OCI-LY7 (cell line): ENCODE data around the gene FBXW12.

Experiments
- CTCF ChIP-seq: fragments of 200-600 bp; sonication (generic); conservative IDR thresholded peaks from 2 replicates; pipeline ENCODE4 v1.5.1; 2014; ENCODE audit warnings: mild to moderate bottlenecking, antibody characterized with exemption, low read length, moderate library complexity, mixed read lengths
- EZH2phosphoT487 ChIP-seq: fragments of 200-600 bp; sonication (generic); IDR thresholded peaks from 2 replicates; pipeline ENCODE4 v1.6.1; 2018; ENCODE audit warnings: low read depth, borderline replicate concordance, mild to moderate bottlenecking, mixed run types, antibody characterized with exemption, low read length, moderate library complexity, mixed read lengths

- no peak for TF ChIP-seq CTCF
- no peak for TF ChIP-seq EZH2phosphoT487
These were observed 355 bp downstream of the FBXW12 start for GRCh38 chr3:48372377-48372770.
